GM15510 (cell line): Measurements from ENCODE around the gene RAB40B.

ENCODE experiments used
- POLR2A ChIP-seq: IDR thresholded peaks from 3 replicates; pipeline ENCODE4 v1.6.1; 2011; ENCODE audit warnings: borderline replicate concordance; ENCODE audit not compliant: insufficient read length; ENCODE audit errors: extremely low read depth

Gene RAB40B, protein sequence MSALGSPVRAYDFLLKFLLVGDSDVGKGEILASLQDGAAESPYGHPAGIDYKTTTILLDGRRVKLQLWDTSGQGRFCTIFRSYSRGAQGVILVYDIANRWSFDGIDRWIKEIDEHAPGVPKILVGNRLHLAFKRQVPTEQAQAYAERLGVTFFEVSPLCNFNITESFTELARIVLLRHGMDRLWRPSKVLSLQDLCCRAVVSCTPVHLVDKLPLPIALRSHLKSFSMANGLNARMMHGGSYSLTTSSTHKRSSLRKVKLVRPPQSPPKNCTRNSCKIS

DNA sequence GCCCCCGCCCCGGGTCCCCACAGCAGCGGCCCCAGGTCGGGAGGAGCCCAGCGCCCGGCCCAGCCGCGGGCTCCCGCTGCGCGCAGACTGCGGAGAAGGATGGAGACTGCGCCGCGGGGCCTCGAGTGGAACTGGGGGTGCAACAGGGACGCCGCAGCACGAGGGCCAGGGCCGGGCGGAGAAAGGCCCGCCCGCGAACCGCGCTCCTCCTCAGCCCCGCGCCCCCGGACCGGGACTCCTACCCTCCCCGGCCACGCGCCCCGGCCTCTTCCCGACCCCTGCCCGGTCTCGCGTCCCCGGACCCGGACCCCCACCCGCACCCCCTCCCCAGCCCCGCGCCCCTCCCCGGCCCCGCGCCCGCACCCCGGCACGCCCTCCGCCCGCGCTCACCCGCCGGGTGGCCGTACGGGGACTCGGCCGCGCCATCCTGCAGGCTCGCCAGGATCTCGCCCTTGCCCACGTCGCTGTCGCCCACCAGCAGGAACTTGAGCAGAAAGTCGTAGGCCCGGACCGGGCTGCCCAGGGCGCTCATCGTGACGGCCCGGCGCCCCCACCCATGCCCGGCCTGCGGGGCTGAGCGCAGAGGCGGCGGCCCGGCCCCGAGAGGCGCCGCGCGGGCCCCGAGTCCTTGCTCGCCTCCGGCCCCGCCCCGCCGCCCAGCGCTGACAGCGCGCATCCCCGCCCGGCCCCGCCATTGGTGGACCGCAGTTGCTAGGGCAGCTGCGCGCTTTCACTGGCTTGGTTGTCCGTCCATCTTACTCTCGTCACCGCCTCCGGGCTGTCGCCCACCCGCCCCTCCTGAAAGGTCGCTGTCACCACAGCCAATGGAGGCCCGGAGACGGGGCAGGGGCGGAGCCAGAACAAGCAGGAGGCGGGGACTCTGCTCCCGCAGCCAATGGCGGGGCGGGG, at the start of gene RAB40B:
RAB40B (minus strand) TSS at position 634 of the 909 bp plus-strand sequence; CDS start at position 532, 102 bp downstream.
- peak; percentile 34 for TF ChIP-seq POLR2A

DNA sequence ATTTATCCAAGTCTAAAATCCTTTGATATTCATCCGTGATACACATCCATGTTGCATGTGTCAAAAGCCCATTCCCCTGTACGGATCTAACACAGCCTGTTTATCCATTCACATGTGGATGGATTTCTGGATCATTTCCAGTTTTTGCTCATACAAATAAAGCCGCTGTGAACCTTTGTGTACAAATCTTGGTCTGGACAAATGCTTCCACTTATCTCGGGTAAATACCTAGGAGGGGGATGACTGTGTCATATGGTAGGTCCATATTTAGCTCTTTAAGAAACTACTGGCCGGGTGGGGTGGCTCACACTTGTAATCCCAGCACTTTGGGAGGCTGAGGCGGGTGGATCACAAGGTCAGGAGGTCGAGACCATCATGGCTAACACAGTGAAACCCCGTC, 47.0 kb upstream of the RAB40B start:
- TF ChIP-seq POLR2A: no peak

DNA sequence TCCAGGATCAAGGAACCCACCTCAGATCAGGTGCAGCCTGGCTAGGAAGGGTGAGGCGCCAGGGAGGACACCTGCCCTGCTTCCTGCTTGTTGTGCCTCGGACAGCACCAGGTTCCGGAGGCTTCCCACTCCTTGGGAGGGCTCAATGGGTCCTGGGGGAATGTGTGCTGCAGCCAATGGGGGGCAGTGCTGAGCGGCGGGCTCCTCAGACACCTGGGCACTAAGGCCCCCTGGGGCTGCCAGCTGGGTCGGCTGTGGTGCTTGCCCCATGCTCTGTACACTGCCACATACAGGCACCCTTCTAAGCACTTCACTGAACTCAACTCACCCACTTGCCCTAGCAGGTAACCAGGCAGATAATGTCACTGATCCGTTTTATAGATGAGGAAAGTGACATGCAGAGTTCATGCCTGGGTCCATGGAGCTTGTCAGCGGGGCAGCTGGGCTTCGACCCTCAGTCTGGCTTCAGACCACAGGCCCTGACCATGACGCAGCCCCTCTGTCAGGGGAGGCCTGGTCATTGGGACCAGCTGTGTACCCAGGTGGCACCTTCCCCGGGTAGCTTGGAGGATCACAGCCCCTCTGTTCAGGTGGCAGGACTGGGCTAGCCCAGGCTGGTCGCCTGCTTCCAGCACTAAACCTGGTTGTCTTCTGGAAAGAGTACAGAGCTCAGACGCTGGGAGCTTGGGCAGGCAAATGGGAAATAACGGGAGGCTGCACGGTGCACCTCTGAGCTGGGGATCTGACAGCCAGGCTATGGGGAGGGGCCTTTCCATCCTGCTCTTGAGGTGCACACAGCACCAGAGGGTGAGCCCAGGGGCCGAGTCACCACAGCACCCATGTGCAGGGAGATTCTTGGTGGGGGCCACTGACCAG, 45.1 kb upstream of the RAB40B start:
- TF ChIP-seq POLR2A: no peak

DNA sequence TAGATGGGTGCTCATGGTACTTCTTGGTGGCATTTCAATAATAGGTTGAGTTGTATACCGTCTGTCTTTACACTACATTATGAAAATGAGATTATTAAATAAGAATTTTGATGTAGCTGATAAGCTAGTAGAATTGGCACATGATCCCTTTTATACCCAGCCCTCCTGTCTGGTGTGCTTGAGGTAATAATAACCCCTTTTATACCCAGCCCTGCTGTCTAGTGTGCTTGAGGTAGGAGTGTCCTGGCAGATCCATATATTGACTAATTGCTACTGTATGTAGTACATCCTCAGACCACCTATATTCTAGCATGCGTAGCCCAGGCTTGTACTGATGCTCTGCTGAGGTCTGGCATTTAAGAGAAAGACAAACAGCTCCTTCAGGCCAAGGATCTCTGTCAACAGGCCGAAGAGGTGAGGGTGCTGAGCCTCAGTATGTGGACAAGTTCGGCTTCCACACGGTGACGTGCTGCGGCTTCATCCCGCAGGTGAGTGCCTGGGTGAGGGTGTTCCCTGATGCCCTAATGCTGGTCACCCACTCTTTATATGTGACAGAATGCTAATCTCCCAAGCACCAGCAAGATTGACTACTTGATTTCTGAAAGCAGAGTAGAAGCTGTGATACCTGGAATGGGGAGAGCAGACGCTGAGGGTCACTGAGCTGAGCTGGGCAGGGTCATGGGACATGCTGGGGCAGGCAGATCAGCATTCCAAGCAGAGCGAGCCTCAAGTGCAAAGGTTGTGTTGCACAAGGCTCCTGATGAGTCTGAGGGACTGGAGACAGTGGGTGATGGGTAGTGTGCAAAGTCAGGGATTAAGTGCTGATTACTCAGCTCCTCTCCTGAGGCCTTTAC, 42.6 kb upstream of the RAB40B start:
- TF ChIP-seq POLR2A: no peak

DNA sequence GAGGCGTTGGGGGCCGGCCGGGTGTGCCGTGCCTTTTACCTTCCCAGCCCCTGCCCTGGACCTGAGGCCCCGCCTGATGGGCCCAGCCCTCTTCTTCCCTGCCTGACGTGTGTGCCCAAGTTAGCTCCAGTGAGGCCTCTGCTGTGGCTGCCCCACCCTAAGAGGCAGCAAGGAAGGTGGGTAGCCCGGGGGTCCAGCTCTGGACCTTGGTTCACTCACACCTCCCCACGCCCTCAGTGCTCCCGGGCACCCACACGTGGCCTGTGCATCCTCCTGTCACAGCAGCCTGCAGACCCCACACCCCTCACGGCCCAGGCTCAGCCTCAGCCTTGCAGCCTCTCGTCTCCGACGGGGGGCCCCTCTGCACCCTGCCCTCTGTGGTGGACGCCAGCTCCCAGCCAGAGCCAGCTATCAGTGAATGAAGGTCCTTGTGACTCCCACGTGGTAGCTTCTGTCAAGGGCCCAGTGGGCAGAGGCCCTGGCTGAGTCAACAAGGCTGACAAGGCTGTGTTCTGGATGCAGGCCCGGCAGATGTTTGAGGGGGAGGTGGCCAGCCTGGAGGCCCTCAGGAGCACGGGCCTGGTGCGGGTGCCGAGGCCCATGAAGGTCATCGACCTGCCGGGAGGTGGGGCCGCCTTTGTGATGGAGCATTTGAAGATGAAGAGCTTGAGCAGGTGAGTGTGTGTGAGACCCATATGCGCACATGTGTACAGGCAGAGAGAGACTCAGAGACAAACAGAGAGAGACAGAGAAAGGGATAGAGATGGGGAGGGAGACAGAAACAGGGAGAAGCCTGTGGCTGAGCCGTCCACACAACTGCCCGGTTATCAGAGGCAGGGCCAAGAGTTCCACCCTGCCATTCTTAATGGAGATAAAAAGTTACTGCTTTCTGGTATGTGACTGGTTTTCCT, 39.7 kb upstream of the RAB40B start:
- no peak for TF ChIP-seq POLR2A

DNA sequence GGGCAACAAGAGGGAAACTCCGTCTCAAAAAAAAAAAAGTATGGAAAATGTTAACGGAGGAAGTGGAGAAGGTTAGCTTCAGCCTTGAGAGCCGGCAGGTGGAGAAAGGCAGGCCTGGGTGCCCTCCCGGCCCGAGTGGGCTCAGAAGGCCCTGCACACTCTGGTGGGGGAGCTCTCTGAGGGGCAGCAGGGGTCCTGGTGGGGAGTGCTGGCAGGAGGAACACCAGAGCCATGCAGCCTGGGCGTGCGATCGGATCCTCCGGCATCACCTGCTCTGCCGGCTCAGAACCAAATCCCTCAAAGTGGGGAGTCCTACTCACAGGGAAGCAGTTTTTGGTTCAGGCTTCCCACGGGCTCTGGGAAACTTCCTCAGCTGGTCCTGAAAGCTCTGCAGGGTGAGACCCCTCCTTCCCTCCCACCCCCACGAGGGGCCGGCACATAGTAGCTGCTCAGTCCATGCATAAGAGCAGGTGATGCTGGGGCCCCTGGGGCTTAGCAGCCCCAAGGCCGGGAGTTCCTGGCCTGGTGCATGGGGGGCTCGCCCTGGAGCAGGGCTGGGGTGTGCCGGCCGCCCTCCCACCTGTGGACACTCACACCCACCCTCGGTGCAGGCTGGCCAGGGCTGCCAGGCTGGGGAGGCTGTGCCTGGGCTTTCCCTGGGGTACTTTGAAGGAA, 38.1 kb upstream of the RAB40B start:
- no peak for TF ChIP-seq POLR2A

DNA sequence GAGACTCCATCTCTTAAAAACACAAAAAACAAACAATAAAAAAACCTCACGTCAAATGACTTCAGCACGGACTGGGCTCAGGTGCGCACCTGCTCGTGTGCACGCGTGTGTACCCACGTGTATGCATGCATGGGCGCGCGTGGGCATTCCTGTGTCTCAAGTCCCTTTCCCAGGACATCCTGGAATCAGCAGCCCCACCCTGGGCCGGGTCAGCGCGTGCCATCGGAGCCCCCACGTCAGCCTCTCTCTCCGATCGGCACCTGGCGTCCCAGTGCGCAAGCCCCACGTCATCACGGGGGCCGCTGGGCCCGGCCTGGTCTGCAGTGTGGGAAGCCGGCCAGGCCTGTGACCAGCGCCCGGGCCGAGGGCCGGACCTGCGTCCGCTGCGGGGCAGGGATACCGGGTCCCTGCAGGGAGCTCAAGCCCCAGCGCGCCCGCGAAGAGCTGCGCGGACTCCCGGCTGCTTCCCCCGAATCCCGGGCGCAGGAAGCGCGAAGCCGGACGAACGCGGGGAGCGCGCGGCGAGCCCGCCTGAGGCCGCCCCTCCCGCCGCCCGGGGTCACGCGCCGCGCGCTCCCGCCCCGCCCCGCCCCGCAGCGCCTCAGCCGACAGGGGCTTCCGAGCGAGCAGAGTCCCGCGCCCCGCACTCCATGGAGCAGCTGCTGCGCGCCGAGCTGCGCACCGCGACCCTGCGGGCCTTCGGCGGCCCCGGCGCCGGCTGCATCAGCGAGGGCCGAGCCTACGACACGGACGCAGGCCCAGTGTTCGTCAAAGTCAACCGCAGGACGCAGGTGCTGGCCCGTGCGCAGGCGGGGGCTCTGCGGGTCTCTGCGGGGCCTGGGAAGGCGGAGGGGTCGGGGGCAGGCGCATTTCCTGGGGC, 36.7 kb upstream of the RAB40B start, which contains the start of gene FN3K:
FN3K (plus strand) TSS at position 629 of the 880 bp plus-strand sequence; CDS start at position 651, 22 bp downstream.
- no peak for TF ChIP-seq POLR2A

DNA sequence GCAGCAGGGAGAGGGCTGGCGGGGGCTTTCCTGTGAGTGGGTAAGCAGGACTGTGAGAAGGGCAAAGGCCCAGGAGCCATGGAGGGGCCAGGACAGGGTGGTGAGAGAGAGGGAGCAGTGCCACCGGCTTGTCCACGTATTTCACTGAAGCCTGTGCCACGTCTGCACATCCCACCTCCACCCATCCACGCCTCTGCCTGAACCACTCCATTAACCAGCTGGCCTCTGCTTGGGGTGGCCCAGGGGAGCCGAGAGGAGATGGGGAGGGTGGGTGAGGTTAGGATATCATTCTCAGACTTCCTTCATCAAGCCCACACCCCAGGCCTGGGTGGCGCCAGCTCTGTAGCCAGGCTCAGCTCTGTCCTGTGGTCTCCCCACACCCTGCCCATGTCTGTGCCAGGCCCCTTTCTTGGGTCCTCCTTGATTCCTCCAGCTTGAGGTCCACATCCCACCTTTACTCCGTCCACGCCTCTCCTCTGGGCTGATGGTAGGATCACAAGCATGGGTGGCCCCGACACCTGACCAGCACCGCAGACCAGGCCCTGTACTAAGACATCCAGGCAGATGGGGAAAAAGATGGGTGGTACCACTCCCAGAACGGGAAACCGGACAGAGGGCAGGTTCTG, 33.7 kb upstream of the RAB40B start:
- TF ChIP-seq POLR2A: no peak

DNA sequence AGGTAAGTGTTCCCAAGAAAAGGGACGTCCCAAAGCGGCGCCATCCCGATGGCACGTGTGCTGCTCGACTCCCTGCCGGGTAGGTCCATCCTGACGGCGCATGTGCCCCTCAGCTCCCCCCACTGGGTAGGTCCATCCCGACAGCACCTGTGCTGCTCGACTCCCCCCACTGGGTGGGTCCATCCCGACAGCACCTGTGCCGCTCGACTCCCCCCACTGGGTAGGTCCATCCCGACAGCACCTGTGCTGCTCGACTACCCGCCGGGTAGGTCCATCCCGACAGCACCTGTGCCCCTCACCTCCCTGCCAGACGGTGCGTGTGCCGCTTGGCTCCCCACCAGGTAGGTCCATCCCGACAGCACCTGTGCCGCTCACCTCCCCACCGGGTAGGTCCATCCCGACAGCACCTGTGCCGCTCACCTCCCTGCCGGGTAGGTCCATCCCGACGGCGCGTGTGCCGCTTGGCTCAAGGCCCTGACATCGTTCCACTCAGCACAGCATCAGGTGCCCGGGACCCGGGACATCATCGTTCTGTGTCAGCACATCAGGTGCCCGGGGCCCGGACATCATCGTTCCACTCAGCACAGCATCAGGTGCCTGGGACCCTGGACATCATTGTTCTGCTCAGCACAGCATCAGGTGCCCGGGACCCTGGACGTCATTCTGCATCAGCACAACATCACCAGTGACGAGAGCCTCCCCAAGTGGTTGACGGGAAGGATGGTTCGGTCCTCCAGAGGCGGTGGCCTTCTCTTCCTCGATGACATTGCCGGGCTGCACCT, 31.2 kb upstream of the RAB40B start:
- TF ChIP-seq POLR2A: no peak

DNA sequence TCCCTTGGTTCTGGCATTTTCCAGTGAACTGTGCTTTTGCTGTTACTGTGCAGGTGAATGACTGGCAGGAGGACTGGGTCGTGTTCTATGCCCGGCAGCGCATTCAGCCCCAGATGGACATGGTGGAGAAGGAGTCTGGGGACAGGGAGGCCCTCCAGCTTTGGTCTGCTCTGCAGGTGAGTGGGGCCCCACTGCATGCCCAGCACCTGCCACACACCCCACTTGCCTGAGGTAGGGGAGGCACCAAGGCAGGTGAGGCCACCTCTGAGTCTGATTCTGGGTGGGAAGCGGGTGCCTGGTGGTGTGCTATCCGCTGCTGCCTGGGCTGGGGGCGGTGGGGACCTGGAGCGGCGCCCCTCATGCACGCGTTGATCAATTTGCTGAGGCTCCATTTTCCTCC, 27.9 kb upstream of the RAB40B start:
- no peak for TF ChIP-seq POLR2A

DNA sequence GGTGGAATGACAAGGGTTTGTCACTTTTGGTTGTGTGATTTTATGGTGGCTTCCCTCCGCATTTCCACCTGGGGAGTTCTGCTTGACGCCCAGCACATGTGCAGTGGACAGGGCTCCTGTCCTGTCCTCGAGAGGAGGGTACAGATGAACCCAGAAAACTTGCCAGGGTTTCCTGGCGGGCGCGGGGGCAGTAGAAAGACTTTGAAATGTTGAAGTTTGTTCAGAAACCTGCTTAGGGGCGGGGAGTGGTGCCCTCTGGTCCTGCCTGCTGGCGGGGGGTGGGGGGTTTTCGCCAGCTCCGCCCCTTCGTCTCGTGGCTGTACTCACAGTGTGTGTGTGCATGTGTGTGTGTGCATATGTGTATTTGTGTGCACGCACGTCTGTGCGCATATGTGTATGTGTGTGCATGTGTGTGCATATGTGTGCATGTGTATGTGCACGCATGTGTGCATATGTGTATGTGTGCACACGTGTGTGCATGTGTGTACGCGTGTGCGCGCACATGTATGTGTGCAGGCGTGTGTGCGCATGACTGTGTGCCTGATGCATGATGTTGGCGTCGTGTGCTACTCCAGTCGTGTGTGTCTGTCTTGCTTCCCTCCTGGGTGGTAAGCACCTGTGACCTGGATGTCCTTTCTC, 24.8 kb upstream of the RAB40B start:
- TF ChIP-seq POLR2A: no peak
